Stimulated activated CD8-positive, alpha-beta memory T cell treated with anti-CD3 and anti-CD28 coated beads, Interleukin-7, amount 100 ng/mL, for 48 hours (primary cell): Measurements from ENCODE around the gene LHFPL6.

Experiments used
- DNase-seq, 2 donors: peaks; one replicate each; pipeline ENCODE4 v3.0.0-alpha.2; 2020; ENCODE audit warnings: low read depth in 1 of 2; ENCODE audit errors: extremely low read depth in 1 of 2

LHFPL6 gene

DNA sequence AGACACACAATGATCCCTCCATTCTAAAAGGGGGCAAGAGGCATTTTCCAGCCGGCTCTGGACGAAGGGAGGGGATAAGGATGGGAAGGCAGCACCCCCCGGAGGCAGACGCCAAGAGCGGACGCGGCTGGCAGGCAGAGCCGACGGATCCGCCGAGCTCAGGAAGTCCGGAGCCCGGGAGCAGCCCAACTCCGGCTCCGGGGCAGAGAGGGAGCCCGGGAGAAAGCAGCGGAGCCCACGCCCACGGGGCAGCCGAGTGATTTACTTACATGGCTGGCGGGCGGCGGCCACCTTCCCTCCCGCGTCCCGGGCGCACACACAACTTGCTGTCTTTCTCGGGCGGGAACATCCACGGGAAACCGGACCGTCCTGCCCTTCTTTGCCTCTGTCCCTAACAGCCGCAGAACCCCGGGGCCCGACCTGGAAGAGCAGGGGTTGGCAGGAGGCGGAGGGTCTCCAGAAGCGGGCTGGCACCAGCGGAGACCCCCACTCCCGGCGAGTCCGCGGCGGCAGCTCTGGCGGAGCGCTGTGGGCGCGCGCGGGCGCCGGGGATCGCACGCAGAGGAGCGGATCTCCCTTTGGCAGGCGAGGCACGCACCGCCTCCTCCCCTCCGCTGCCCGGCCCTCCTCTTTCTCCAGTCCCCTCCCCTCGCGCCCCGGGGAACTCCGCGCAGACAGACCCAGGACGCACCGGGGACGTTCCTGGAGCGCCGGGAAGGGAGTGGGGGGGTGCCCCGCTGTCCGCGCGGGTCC, at the start of gene LHFPL6:
TSS of gene LHFPL6 (minus strand) at position 580 of the 753 bp plus-strand sequence.
- DNase-seq = peak; percentile 32 to 50

DNA sequence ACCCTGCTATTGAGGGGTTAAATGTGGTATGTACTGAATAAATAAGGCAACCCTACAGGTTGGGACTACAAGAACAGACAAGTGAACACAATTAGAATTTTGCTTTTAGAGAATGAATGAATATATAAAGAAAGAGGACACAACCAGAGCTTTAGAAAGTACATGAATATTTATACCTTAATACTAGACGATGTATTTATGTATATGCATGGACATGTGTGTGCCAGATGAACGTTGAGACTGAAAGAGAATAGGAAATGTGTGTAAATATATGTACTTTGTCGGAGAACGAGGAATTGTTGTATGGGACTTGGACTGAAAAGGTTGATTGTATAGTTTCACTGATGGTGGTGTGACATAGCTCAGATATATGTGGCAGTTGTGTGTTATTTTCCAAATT, 43.1 kb upstream of the LHFPL6 start:
- DNase-seq = no peak

DNA sequence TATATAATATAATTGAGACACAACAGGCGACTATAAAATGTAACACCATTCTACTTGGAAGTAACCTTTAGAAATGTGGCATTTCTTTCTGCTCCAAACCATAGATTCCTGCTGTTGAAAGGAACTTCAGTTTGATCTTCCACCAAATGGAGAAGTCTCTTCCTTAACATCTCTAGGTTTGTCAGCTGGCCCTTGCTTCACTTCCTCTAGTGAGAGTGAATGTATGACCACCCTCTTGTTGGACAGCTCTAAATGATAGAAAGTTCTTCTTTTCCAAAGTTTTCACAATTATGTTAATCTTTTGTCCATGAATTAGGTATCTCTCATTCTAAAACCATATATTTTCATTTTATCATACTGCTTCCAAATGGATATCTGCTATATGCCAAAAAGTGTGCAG, 38.7 kb upstream of the LHFPL6 start:
- DNase-seq = no peak

DNA sequence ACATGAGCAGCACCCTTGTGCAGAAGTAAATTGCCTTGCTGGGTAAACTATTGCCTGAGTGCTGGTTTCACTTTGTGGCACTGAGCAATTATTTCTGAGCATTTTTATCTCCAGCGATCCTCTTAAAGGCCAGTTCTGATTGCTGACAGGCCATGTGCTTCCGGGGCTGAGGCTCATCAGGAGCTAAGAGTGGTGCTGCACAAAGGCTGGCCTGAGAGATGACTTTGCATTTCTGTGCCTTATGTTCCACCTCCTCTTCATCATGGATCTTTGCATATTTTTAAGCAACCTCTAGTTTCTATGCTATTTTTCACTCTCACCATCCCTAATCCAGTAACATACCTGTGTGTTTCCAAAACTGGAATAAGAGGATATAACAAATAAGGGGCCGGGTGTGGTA, 34.9 kb upstream of the LHFPL6 start:
- no peak for DNase-seq

DNA sequence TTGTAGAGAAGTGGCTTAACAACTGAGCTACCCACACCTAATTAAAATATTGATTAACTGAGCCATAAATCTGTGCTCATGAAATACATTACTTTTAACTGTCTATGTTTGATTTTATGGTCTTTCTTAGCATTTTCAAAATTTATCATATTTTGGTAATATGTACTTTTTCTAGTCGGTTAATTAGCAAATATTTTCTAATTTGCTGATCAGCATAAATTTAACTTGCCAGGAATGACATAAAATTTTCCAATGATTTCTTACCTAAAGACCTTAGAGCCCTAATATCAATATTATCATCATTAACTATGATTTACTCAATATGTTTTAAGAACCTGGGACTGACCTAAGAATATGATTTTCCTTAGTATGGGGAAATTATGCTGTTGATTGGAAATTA, 32.6 kb upstream of the LHFPL6 start:
- DNase-seq = no peak

DNA sequence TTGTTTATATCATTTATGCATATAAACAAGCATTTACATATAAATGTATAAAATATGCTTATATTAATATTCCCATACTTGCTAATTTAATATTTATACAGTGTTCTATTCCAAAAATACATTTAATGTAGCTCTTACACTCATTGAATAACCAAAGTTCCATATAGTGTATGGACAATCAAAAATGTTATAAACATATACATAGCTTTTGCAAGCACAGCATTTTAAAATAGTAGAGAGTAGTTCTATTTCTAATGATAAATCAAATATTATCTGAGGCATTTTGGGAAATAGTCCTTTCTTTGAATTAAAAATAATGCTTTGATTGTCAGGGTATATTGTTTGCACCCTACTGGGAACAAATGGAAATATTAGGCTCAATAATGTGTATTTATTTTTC, 30.0 kb upstream of the LHFPL6 start:
- no peak for DNase-seq

DNA sequence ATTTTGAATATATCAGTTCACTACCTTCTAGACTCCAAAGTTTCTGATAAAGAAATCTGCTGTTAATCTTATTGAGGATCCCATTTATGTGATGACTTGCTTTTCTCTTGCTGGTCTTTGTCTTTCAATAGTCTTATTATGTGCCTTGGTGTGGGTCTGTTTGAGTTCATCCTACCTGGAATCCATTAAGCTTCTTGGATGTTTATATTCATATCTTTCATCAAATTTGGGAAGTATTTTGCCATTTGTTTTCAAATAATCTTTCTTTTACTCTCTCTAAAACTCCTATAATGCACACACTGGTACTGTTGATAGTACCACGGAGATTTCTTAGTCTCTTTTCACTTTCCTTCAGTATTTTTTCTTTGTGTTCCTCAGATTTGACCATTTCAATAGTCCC, 28.3 kb upstream of the LHFPL6 start:
- no peak for DNase-seq

DNA sequence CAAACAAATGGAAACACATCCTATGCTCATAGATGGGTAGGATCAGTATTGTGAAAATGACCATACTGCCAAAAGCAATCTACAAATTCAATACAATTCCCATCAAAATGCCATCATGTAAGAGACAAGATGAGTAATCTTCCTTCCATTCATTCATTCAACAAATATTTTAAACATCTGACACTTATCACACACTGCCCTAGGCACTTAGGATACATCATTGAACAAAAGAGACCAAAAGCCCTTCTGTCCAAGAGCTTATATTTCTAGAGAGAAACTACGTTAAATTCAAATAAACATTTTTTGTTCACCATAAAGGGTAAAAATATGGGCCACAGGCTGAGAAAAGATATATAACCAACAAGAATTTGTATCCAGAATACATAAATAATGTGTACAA, 20.5 kb upstream of the LHFPL6 start:
- no peak for DNase-seq

DNA sequence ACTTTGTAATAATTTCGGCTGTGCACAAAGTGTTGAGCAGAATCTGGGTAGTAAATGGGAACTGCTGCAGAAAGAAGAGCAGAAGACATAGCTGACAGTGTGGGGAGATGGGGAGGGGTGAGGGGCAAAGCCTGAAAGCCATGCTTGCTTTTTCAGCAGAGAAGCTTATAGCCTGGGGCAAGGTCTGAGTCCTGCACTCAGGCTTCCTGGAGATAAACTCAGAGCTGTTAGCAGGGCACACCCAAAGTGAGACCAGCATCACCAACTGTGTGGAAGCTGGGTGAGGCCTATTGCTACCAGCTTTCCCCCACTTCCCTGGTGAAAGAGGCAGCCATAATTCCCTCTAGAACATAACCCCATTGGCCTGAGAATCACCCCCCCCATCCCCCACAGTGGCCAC, 15.6 kb upstream of the LHFPL6 start:
- no peak for DNase-seq

DNA sequence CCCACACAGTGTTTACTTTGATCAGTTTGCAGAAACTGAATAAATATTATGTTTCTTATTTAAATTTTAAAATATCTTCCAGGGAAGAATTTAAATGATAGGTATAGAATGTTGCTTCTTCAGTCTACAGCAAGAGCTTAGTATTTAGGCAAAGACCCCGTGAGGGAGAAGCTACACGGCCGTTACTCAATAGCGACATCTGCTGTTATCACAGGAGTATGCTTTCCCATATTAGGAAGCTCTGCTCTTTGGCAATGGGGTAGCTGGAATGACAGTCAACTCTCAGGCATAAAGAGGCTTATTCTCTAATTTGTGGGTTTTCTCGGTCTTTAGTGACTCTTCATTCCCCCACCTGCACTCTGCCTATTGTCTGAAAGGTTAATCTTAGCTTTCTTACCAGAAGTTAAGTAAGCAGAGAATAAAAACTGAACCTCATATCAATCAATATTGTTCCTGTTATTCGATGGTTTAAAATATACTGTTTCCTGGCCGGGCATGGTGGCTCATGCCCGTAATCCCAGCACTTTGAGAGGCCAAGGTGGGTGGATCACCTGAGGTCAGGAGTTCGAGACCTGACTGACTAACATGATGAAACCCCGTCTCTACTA, 13.2 kb upstream of the LHFPL6 start:
- DNase-seq = no peak

DNA sequence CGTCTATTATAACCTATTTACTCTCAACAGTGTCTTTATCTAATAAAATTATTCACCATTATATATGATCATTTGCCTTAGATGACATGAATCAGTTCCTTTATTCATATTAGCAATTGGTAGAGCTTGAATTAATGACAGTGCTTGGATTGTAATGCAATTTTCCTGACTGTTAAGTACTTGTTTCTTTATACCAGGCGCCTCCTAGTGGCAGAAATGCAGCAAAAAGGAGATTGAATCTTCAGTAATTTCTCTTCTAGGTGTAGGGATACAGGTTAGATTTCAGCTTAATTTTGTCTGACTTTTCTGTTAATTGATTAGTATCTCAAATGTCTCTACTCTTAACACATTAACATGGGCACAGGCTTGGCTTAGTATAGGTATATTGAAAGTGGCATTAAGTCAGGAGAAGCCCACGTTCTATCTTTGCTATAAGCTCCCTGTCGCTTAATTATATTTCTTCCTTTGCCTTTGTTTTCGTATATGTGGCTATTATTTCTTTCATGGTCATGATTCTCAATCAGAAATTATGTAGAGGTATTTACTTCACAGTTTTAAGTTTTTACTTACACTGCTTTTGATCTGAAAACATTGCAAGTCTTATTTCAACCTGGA, 9.1 kb upstream of the LHFPL6 start:
- DNase-seq = no peak

DNA sequence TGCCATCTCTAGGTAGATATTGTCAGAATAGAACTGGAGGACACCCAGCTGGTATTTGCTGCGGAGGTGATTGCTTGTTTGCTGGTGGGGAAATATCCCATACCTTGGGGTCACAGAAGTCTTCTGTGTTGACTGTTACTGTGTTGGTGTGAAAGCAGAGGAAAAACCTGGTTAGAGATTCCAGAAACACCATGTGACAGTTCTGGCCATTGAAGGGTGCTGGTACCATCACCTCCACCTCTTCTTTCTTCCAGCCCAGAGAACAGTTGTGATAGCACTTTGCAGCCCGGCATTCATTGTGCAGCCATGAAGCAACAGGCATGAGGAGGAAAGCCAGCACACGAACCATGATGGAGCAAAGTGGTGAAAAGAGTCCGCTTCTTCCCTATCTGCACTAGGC, 4.9 kb upstream of the LHFPL6 start:
- no peak for DNase-seq

DNA sequence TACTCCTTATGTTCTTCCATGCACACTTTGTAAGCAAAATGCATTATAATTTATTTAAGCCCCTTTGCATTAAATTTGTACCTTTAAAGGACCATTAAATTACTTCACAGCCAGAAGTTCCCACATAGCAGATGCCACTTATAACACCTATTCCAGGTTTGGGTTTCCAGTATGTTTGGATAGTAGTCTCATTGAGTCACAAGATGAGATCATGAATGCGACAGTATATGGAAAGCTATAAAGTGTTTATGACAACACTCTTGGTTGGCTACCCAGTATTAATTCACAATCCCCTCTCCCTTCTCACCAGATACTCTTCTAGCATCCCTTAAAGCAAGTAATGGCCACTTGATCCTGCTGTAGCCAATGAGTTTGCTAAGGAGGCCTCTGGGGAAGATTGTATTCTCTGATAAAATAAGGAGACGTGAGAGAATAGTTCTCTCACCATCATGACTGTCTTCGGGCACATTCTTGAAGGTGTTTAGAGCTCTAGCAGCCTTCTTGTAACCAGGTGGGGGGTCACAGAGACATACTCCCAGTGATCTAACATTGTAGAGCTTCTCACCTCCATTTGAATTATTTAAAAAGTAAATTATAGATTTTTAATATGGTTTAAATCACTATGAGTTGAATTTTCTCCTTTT, 2.8 kb upstream of the LHFPL6 start:
- DNase-seq = no peak

DNA sequence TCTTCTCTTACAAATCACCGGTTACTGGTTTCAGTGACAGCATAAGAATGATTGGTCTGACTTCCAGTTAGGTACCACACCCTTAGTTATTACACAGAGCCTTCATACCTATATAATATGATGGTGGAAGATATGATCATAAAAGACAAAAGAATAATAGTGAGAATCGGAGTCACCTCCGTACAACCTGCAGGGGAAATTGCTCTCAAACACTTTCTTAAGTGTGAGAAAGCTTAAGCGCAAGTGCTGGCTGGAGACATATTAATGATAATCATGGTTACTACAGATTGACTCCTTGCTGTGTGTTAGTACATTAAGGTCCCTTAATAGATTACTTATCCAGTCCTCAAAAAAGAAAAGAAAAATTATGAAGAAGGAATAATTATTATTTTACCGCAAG, 1.8 kb upstream of the LHFPL6 start:
- no peak for DNase-seq

DNA sequence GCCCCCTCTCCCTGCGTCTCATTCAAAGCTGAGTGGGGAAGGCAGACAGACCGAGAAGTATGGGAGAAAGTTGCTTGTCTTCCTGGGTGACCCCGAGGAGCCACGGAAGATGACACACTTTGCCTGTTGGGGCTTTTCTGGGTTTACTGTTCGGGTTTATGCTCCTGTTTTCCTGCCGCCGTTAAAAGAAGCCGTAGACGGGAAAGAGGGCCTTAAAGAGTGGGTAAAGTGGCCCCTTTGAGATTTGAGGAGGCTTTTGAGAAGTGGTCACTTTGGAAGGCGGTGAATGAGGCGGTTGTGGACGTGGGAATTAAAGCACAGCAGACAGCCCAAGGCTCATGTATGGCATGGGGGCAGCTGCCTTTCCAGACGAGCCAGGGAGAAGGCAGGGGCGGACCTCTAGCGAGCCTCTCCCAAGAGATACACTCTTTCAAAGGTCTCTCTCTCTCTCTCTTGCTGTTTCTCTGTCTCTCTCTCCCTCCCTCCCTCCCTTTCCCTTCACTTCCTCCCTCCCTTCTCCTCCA, 493 bp upstream of the LHFPL6 start:
- no peak for DNase-seq

DNA sequence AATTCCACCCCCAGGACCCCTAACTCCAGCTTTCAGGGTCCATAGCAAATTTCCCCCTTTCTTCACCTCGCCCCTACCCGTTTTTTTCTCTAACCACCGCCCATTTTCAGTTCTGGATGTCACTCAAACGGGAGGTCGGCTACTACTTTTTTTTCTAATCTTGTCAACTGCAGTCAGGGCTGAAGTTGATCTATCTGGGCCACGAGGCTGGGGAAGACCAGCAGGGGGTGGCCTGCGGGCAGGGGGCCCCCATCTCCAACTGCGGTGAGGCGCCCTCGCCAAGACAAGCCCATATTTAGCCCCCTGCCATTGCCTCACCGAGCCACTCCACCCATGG, 748 bp downstream of the LHFPL6 start:
- DNase-seq = no peak

DNA sequence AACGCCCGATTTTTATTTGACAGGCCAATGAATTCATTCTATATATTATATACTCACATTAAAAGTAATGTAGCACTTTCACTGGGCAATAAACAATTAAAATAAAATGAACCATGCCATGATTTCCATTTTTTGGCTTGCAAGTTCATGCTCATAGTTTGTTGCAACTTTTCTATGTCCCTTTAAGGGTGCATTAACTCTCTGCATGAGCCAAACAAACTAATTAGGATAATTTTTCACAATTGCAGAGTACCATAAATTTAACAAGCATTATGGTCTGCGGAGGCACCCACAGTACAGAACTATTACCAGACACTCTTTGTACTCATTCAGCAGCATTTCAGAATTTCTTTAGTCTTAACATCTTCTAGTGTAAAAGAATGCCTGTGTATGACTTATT, 1.4 kb downstream of the LHFPL6 start:
- DNase-seq = no peak

DNA sequence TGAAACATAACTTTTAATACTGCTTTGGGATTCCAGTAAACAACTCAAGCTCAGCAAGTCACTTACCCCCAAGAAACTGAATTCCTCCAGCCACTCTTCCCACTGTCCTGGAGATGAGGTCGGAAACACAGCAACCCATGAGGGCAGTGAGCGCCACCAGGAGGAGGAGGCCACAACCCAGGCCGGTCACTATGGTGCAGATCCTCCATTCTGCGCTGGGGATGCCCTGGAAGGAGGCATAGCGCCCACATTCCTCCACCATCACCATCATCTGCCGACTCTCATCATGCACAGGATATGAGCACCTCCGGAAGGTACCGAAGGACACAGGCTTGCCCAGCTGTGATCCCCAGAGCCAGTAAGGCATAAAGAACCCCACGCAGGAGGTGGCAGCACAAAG, 2.2 kb downstream of the LHFPL6 start:
- no peak for DNase-seq

DNA sequence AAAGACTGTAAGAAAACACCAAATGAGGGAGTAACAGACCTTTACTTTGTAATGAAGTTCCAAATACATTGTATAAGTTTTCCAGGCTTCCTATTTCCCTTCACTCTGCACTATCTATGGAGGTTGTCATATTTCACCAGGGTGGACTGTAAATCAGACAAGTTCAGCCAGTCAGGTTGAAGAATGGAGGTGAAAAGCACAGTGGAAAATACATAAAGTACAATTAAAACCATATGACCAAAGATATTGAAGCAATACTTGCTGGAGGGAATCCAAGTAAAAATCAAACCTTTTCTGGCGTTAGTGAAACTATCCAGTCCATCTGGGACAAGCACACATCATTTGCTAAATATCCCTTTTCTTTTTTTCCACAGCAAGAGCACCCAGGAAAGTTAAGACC, 3.2 kb downstream of the LHFPL6 start:
- DNase-seq = no peak

DNA sequence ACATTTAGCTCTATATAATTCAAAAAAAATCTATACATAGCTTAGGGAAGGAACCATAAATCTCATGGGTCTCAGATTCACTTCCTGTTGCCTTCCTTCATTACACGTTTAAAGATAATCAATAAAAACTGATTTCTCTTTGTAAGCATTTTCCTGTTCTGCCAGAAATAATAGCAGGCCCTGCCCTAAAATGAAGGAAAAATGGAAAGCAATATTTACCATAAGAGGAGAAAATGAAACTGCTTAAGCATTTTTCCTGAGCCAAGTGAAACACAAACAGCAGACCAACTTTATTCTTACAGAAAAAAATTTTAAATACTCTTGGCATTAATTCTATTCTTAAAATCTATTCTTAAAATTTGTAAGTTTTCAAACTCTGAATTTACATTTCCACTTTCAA, 4.0 kb downstream of the LHFPL6 start:
- DNase-seq = no peak

DNA sequence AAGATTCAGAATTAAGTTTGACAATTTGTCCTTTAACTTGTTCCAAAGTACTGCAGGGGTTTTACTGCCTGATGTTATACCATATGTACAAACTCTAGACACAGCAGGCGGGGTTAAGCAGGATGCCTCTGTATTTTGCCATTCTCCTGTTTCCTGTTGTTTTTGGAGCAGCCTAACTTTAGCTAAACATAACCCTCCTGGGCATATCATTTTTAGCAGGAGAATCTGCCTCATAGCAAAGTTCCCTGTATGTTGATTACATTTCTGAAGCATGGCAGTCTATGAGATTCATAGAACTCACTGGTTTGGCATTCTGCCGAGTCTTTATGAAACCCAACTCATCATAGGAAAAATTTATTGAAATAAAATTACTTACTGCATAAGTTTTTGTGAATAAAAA, 5.2 kb downstream of the LHFPL6 start:
- DNase-seq = no peak

DNA sequence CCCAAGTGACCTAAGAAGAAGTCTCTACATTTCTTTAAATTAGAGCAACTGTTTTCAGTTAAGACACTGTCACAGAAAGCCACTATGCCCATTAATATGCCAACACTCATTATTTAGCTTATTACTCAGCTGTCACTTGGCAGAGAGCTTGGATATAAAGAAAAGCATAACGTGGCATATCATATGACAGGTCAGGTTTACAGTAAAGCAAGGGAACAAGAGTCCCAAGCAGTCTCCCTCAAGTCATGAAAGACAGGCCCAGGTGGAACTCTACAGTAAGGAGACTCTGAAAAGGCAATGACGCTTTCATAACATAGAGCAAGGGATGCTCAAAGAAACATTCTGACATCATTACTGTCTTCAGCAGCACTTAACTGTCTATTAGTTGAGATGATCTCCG, 6.3 kb downstream of the LHFPL6 start:
- no peak for DNase-seq
